ENCODE data around the gene ELP5. TPM values are rescaled to one million over a fixed set of nuclear protein-coding genes. Genes with fewer than 3 reads are reported as not detected.

Gene ELP5
- total and polyA plus RNA-seq, 2 of the 4 experiments (the other 2 are of a cell fraction): 39.3 to 46.6 TPM

DNA sequence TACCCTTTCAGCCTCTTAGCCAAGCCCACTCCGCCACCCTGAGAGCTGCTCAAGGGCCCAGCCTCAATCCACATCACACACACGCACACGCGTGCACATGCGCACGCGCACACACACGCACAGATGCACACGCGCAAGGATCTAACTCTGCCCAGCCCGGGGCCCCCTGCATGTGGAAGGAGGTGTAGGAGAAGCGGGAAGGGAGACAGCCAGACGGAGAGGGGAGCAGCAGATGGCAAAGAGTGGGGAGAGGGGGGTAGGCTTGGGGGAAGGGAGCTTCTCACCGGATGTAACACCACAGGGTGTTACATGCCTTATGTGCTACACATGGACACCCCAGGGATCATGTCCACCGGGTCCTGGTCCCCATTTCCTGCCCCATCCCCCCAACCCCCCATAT is 47.7 kb upstream of the ELP5 start (continued):
- no peak for TF ChIP-seq MAFK (IDR thresholded peaks at IDR 0.05; ENCODE audit: low read depth, low read length)
- no peak for TF ChIP-seq MXI1 (IDR thresholded peaks at IDR 0.05; ENCODE audit: borderline replicate concordance, low read depth, low read length)

DNA sequence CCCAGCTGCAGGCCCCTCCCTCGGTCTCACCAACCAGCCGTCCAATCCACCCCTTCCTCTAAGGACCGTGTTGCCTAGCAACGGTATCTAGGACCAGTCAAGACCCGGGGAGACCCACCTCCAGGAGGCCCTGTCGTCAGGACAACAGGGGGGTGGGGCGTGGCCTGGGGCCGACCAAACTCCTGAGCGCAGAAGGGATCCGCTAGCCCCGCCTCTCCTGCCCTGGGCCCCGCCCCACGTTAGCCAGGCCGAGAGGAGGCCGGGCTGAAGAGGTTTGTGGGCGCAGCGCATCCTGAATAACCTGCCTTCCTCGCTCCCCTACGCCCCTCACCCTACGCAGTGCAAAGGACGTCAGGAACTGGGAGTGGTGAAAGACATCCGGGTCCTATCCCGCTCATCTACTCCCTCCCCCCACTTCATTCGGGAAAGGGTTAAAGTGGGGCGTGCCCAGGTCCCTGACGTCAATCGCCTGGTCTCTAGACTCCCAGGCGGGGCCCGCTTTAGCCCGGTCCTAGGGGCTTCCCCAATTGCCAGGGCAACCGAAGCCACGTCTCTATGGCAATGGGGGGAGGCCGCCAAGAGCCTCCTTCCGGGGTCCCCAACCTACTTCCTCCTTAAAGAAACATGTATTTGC is 47.1 kb upstream of the ELP5 start:
- in situ Hi-C loops (cut with MboI; ENCODE audit: low sequenced_read_pairs) (no loop called here), intact Hi-C loops (cut with micrococcal nuclease) (no loop called here), dilution Hi-C loops (cut with HindIII; ENCODE audit: low sequenced_read_pairs, unreplicated experiment) (no loop called here)
- peak overlapping the region; percentile 5 for H3K18ac ChIP-seq (ENCODE audit: low read depth, low read length)
- no peaks in the 10 kb centered on the region for H3K27me3 ChIP-seq (ENCODE audit: control insufficient read depth, insufficient read depth, low read length)
- no peak overlapping the region for H2BK20ac ChIP-seq (ENCODE audit: low read depth, low read length)
- 0 out of 2 replicates have a peak overlapping the region, but pooled peaks have one; percentile 55 for H4K91ac ChIP-seq (ENCODE audit: insufficient read depth, low read depth, low read length)
- H3K27ac ChIP-seq (ENCODE audit: insufficient read depth, low read length): peak overlapping the region; percentile 45
- TF ChIP-seq CHD1 (IDR thresholded peaks at IDR 0.05; ENCODE audit: low read depth, low read length): no peak
- TF ChIP-seq, protein P1, sequence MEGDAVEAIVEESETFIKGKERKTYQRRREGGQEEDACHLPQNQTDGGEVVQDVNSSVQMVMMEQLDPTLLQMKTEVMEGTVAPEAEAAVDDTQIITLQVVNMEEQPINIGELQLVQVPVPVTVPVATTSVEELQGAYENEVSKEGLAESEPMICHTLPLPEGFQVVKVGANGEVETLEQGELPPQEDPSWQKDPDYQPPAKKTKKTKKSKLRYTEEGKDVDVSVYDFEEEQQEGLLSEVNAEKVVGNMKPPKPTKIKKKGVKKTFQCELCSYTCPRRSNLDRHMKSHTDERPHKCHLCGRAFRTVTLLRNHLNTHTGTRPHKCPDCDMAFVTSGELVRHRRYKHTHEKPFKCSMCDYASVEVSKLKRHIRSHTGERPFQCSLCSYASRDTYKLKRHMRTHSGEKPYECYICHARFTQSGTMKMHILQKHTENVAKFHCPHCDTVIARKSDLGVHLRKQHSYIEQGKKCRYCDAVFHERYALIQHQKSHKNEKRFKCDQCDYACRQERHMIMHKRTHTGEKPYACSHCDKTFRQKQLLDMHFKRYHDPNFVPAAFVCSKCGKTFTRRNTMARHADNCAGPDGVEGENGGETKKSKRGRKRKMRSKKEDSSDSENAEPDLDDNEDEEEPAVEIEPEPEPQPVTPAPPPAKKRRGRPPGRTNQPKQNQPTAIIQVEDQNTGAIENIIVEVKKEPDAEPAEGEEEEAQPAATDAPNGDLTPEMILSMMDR (conservative IDR thresholded peaks at IDR 0.05; ENCODE audit: low read depth, low read length): no peak
- TF ChIP-seq CEBPB (IDR thresholded peaks at IDR 0.05; ENCODE audit: low read depth, low read length): no peak
- TF ChIP-seq POLR2A (IDR thresholded peaks at IDR 0.05; ENCODE audit: low read depth, low read length): no peak
- TF ChIP-seq MAZ (IDR thresholded peaks at IDR 0.05; ENCODE audit: borderline replicate concordance, low read depth, low read length): peak; percentile 88
- no peak for TF ChIP-seq MAFK (IDR thresholded peaks at IDR 0.05; ENCODE audit: low read depth, low read length)
- no peak for TF ChIP-seq RFX5 (IDR thresholded peaks at IDR 0.05; ENCODE audit: low read depth, low read length)
- TF ChIP-seq, protein P2, sequence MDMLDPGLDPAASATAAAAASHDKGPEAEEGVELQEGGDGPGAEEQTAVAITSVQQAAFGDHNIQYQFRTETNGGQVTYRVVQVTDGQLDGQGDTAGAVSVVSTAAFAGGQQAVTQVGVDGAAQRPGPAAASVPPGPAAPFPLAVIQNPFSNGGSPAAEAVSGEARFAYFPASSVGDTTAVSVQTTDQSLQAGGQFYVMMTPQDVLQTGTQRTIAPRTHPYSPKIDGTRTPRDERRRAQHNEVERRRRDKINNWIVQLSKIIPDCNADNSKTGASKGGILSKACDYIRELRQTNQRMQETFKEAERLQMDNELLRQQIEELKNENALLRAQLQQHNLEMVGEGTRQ (IDR thresholded peaks at IDR 0.05; ENCODE audit: low read depth, low read length): peak; percentile 8; the same call in 1 of the 2 replicates
- TF ChIP-seq NFE2L2 (IDR thresholded peaks at IDR 0.05; ENCODE audit: low read depth, low read length): no peak
- TF ChIP-seq BHLHE40 (IDR thresholded peaks at IDR 0.05; ENCODE audit: low read depth, low read length): no peak
- 2% methylated on average over 10 of the region's 34 CpGs; no CpG with 5 or more reads in 1 of the 2 experiments for WGBS, 2 experiments (ENCODE audit: extremely low coverage in 2 of 2, insufficient read length in 1 of 2)
- DNase-seq (peak; percentile 85), ATAC-seq (ENCODE audit: low read depth) (peak; percentile 95)
- H2BK5ac ChIP-seq (ENCODE audit: low read depth, low read length, poor library complexity, severe bottlenecking): peak overlapping the region; percentile 61
- no peaks in the 10 kb centered on the region for H3K9me3 ChIP-seq (ENCODE audit: control insufficient read depth, insufficient read depth, low read length)
- H2AK5ac ChIP-seq (ENCODE audit: low read depth, low read length): peak overlapping the region; percentile 77
- peak overlapping the region; percentile 13; the same call in 1 of the 2 replicates for H4K5ac ChIP-seq (ENCODE audit: low read depth, low read length)
- H3K79me1 ChIP-seq (ENCODE audit: low read depth in 1 of 2, low read length in 2 of 2): peaks cover 13 to 68% of the 10 kb centered on the region in 2 experiments
- peak overlapping the region; percentile 91 for H3K4ac ChIP-seq (ENCODE audit: low read depth, low read length)
- peaks cover 21% of the 10 kb centered on the region for H3K36me3 ChIP-seq (ENCODE audit: control insufficient read depth, insufficient read depth, low read length)
- peak overlapping the region; percentile 88 for H3K14ac ChIP-seq (replicated peaks; ENCODE audit: low read depth, low read length)
- peak overlapping the region; percentile 51 for H3K4me3 ChIP-seq (ENCODE audit: insufficient read depth, low read depth, low read length)
- H2BK120ac ChIP-seq (ENCODE audit: low read depth, low read length): peak overlapping the region; percentile 55
- H3K9me1 ChIP-seq (ENCODE audit: insufficient read depth, low read length): peaks cover 13% of the 10 kb centered on the region
- peaks cover 9% of the 10 kb centered on the region for H3K4me1 ChIP-seq (ENCODE audit: control insufficient read depth, insufficient read depth, low read length)
- peak overlapping the region; percentile 61 for H3K9ac ChIP-seq (ENCODE audit: low read depth, low read length)
- peak overlapping the region; percentile 95 for H2AFZ ChIP-seq (replicated peaks; ENCODE audit: low read length, poor library complexity)
- BruUV-seq (replicated peaks): no TSS peak
- CTCF ChIA-PET: no interaction called here
- POLR2A ChIA-PET (ENCODE audit: unreplicated experiment): no interaction called here
- H3K4me2 ChIP-seq (ENCODE audit: low read depth, low read length): peak overlapping the region; percentile 68
- H2AK9ac ChIP-seq (replicated peaks; ENCODE audit: low read depth, low read length, poor library complexity): peak overlapping the region; percentile 92
- H2BK15ac ChIP-seq (ENCODE audit: low read depth, low read length): peak overlapping the region; percentile 49; the same call in 1 of the 3 replicates
- no peak overlapping the region for H3K56ac ChIP-seq (ENCODE audit: extremely low read depth, insufficient read depth, low read length)
- H4K20me1 ChIP-seq (ENCODE audit: insufficient read depth, low read length): peaks cover 38% of the 10 kb centered on the region
- H4K8ac ChIP-seq (ENCODE audit: low read depth in 2 of 2, low read length in 2 of 2): peak overlapping the region; percentile 62 to 75
- H3K23ac ChIP-seq (ENCODE audit: low read depth, low read length): peak overlapping the region; percentile 45; the same call in 1 of the 2 replicates
